Measurements from ENCODE around the gene ABCG8.

Gene ABCG8

DNA sequence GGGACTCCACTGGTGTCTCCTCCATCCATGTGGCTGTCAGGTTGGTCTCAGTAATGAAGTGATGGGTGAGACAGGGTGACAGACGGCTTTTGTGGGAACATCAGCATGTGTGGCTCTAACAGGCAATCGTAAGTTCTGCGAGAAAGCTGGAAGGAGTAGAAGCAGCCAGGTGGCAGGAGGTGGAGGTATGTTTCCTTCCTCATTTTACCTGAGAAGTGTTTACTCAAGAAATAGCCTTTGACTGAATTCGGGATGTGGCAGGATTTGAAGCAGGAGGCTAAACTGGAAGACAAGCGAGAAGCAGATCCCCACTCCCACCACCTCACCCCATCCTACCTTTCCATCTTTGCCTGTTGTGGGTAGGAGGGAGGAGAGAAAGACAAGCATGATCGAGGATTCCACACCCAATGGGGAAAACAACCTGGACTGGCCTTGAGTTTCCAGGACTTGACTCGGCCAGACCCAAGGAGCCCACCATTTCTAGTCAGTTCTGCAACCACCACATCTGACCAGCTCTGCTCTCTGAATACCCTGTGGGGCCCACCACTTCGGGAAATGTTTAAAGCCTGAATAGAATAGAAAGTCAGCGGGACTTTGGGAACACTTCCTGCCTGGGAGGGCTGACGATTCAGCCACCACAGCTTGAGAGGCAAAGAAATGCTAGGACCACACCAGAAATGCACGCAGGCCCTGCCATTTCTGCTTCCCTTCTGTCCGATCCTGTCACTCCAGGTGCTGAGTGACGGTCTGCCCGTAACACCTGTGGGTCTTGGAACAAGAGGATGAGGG, 1.2 kb downstream of the ABCG8 start:
- no peak for TF ChIP-seq GATA1 (IDR thresholded peaks at IDR 0.05; ENCODE audit: low read depth, low read length)

DNA sequence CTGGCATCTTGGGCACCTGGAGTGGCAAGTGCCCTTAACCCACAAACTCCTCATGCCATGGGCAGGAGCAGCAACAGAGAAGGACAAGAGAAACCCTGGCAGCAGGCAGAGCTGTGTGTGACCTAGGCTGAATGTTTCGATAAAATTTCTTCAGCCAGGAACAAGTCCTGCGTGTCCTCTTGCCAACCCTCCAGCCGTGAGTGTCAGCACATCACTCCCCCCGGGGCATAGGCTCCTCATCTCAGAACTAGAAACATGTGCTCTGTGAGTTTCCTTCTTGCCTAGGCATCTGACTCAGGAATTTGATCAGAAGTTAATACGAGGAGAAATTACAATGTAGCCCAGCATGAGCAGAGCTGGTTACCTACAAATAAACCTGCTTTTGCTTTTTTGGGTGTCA, 2.2 kb downstream of the ABCG8 start:
- no peak for DNase-seq
- no peak for TF ChIP-seq POLR2A (IDR thresholded peaks at IDR 0.05; ENCODE audit: low read length)
- no peak for TF ChIP-seq GATA1 (IDR thresholded peaks at IDR 0.05; ENCODE audit: low read depth, low read length)

More for the DNA sequence above, 1.2 kb downstream of the ABCG8 start:
- no peak for DNase-seq

DNA sequence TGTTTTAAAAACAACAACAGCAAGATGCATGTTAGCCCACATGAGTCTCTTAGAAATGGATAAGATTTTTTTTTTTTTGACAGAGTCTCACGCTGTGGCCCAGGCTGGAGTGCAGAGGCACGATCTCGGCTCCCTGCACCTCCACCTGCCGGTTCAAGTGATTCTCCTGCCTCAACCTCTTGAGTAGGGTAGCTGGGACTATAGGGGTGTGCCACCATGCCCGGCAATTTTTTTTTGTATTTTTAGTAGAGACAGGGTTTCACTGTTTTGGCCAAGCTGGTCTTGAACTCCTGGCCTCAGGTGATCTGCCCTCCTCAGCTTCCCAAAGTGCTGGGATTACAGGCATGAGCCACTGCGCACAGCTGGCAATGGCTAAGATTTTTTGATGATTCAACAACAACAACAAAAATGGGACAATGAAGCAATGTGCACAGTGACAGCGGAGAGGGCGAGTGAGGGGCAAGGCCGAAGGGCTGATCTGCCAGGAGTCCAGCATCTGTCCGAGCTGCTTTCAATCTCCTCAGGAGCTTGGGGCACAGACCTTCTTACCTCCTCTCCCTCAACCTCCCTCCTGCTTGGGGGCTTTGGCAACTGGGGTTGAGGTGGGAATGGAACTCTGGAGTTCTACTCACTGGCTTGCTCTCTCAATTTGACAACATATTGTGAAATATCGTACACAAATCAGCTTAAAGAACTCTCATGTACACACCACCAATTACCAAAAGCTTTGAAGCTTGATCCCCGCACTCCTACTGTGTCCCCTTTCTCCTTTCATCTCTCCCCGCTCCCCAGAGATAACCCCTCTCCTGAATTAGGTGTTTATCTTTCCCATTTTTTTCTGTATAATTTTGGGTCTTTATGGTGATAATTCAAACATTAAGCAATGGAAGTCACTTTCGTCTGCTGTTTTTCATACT, 3.4 kb downstream of the ABCG8 start:
- no peak for DNase-seq
- no peak for TF ChIP-seq GATA1 (IDR thresholded peaks at IDR 0.05; ENCODE audit: low read depth, low read length)
- no peak for TF ChIP-seq POLR2A (IDR thresholded peaks at IDR 0.05; ENCODE audit: low read length)

DNA sequence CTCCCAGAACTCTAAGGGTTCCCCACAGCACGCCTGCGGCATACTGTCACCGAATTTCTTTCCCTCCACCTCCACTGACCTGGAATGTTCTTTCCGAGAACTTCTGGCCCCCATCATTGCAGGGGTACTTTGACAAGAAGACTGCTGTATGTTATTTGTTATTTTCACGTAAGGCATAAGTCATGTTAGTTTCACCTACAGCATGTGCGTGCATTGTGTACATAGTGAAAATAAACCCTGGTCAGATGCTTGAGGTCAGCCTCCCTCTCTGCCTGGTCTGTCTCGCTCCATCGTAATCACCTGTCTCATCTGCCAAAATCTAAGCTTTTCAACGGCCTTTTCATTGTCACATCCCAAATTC, 4.1 kb downstream of the ABCG8 start:
- TF ChIP-seq POLR2A (IDR thresholded peaks at IDR 0.05; ENCODE audit: low read length) (no peak), GATA1 (IDR thresholded peaks at IDR 0.05; ENCODE audit: low read depth, low read length) (no peak)
- DNase-seq = no peak

DNA sequence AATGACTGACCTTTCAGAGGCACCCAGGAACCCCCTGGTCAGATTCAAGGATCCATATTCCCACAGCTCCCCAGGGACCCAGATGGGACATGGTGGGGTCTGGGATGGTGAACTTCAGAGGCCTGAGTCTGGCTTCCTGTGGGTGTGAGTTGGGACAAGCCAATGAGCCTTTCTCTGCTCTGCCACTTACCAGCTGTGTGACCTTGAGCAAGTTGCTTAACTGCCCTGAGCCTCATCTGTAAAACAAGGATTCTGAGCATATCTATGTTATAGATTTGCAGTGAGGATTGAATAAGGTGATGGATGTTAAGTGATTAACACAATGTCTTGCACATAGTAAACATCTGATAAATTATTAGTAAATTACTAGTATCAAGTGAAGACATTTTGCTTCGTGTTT, 6.4 kb downstream of the ABCG8 start:
- TF ChIP-seq GATA1 (IDR thresholded peaks at IDR 0.05; ENCODE audit: low read depth, low read length) = no peak
- DNase-seq = no peak

DNA sequence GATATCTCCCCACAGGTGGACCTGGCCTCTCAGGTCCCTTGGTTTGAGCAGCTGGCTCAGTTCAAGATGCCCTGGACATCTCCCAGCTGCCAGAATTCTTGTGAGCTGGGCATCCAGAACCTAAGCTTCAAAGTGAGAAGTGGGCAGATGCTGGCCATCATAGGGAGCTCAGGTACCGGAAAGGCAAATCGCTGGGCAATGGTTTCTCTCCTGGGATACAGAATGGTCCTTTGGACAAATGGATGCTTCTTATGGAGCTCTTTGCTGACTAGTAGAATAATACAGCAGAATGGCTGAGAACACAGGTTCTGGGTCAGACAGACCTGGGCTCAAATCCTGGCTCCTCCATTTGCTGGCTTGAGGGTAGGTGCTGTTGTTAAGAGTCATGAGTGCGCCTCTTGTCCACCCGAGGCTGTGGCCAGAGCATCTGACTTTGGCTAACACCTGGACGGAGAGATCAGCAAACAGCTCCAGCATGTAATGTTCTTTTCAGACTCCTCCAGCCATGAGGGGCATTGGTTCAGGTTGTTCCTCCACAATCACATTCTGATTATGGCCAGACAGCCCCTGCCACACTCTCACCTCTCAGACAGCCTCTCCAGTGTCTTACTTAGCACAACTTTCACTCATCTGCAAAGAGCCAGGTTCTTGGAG, 7.5 kb downstream of the ABCG8 start:
- TF ChIP-seq GATA1 (IDR thresholded peaks at IDR 0.05; ENCODE audit: low read depth, low read length) = no peak
- no peak for TF ChIP-seq POLR2A (IDR thresholded peaks at IDR 0.05; ENCODE audit: low read length)
- no peak for DNase-seq

DNA sequence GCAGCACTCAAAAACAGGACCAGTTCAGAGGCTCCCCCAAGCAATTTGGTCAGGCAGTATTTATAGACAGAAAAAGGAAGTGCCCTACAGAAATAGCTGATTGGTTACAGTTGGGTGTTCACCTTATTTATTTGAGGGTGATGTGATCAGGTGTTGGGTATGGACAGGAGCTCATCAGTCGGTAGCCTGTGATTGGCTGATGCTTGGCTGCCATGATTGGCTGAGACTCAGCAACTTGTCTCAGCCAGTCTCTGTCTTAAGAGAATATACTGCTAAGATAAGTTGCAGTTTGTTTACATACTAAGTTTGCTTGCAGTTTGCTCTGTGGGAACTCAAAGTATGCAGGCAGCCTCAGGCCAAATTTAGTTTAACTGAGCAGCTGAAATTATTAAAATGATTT, 9.4 kb downstream of the ABCG8 start:
- DNase-seq = no peak
- TF ChIP-seq POLR2A (IDR thresholded peaks at IDR 0.05; ENCODE audit: low read length) (no peak), GATA1 (IDR thresholded peaks at IDR 0.05; ENCODE audit: low read depth, low read length) (no peak)

DNA sequence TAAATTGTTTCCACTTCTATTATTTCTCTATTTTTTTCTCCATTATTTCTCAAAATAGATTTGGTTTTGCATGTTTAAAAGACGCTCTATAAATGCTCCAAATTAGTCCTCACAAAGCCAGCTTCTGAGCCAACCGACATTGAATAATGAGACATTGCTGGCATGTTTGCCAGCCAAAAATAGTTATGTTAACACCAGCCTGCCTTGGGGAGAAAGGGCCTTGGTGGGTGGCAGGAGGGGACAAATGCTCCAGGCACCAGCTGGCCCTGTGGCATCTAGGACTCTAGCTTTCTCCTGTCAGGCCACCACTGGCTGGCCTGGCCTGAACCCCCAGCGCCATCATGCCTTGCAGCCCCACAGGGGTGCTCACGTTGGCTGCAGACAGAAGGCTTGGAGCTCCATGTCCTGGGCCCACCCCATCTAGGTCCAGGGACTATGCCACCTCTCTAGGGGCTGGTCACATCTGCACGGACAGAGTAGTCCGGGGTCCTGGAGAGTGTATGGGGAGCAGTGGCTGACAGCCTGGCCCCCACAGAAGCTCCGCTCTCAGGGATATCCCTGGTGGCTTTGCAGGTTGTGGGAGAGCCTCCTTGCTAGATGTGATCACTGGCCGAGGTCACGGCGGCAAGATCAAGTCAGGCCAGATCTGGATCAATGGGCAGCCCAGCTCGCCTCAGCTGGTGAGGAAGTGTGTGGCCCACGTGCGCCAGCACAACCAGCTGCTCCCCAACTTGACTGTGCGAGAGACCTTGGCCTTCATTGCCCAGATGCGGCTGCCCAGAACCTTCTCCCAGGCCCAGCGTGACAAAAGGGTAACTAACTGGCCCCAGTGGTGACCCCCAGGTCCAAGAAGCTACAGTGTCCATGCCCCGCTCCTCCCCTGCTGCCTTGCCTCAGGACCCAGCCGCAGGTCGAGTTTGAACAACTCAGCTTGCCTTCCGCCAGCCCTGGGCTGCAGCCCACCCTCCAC, 12.5 kb downstream of the ABCG8 start:
- no peak for DNase-seq
- TF ChIP-seq POLR2A (IDR thresholded peaks at IDR 0.05; ENCODE audit: low read length) (no peak), GATA1 (IDR thresholded peaks at IDR 0.05; ENCODE audit: low read depth, low read length) (no peak)

DNA sequence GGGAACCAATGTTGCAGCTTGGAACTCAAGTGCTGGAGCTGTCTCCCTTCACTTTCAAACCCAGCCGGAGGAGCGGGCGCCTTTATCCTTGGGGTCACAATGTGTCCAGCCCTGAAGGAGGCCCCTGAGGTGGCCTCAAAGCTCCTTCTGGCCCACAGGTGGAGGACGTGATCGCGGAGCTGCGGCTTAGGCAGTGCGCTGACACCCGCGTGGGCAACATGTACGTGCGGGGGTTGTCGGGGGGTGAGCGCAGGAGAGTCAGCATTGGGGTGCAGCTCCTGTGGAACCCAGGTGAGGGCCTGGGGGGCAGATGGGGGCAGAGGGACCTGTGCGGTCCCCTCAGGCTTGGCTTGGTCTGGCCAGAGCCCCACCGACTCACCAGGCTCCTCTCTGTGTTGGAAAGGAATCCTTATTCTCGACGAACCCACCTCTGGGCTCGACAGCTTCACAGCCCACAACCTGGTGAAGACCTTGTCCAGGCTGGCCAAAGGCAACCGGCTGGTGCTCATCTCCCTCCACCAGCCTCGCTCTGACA, 13.5 kb downstream of the ABCG8 start:
- TF ChIP-seq GATA1 (IDR thresholded peaks at IDR 0.05; ENCODE audit: low read depth, low read length) (no peak), POLR2A (IDR thresholded peaks at IDR 0.05; ENCODE audit: low read length) (no peak)
- no peak for DNase-seq

DNA sequence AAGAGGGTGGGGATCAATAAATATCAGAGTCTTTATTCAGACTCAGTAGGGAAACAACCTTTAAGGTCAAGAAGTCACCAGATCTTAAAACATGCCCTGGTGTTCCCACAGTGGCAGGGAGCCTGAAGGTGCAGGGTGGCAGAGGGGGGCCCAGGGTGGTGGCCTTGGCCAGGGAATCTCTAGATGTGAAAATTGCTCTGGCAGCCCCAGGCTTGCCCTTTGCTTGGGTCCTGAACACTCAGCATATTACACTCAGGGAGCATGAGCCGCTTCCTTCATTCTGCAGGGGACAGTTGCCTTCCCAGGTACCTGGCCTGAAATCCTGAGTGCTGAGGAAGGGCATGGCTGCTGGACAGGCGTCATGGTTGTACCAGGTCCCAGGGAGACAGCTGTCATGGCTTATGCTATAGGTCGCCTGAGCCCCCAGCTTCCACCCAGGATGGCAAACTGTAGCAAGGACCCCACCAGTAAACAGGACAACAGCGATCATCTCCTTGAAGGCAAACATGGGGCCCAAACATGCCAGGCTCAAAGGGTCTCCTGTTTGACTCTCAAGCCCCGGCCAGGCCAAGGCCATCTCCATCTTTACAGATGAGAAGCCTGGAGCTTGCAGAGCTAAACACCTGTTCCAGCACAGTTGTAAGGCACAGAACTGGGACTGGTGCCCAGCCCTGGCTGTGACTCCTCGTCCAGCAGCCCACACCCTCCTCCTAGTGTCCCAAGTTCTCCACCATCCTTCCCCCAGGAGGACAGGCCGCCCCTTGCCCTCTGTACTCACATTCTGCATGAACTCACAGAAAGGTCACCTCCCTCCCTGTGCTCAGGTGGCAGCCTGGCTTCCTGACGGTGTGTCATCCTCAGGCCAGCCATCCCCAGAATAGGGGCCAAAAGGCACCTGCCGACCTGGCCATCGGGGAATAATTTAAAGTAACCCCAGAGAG, 14.6 kb downstream of the ABCG8 start:
- TF ChIP-seq POLR2A (IDR thresholded peaks at IDR 0.05; ENCODE audit: low read length) (no peak), GATA1 (IDR thresholded peaks at IDR 0.05; ENCODE audit: low read depth, low read length) (no peak)
- DNase-seq = no peak

DNA sequence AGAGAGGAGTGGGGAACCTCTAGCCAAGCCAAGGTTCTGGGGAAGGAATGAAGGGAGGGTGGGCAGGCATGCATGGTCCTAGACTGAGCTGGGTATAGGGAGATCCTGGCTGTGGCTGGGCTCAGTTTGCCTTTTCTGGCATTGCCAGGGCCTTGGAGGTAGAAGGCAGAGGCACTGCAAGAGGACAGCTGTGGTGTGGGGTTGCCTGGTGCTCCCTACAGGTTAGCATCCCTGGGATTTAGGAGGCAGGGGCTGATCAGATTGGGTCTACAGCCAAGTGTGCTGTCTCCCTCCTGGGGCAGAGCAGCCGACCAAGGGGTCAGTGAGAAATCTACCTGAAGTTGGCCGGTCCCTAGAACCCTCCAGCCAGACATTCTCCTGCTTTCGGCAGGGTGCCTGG, 15.9 kb downstream of the ABCG8 start:
- TF ChIP-seq POLR2A (IDR thresholded peaks at IDR 0.05; ENCODE audit: low read length) (no peak), GATA1 (IDR thresholded peaks at IDR 0.05; ENCODE audit: low read depth, low read length) (no peak)
- no peak for DNase-seq

DNA sequence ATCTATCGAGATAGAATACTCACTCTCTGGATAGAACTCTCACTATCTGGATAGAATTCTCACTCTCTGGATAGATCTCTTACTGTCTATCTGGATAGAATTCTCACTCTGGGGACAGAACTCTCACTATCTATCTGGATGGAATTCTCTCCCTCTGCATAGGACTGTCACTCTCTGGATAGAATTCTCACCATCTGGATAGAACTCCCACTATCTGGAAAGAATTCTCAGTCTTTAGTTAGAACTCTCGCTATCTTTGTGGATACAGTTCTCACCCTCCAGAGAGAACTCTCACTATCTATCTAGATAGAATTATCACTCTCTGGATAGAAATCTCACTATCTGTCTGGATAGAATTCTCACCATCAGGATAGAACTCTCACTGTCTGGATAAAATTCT, 16.5 kb downstream of the ABCG8 start:
- no peak for TF ChIP-seq POLR2A (IDR thresholded peaks at IDR 0.05; ENCODE audit: low read length)
- no peak for TF ChIP-seq GATA1 (IDR thresholded peaks at IDR 0.05; ENCODE audit: low read depth, low read length)
- no peak for DNase-seq

Measured in erythroblast (primary cell).